ENCODE results near the gene TRIM38.

Gene TRIM38

DNA sequence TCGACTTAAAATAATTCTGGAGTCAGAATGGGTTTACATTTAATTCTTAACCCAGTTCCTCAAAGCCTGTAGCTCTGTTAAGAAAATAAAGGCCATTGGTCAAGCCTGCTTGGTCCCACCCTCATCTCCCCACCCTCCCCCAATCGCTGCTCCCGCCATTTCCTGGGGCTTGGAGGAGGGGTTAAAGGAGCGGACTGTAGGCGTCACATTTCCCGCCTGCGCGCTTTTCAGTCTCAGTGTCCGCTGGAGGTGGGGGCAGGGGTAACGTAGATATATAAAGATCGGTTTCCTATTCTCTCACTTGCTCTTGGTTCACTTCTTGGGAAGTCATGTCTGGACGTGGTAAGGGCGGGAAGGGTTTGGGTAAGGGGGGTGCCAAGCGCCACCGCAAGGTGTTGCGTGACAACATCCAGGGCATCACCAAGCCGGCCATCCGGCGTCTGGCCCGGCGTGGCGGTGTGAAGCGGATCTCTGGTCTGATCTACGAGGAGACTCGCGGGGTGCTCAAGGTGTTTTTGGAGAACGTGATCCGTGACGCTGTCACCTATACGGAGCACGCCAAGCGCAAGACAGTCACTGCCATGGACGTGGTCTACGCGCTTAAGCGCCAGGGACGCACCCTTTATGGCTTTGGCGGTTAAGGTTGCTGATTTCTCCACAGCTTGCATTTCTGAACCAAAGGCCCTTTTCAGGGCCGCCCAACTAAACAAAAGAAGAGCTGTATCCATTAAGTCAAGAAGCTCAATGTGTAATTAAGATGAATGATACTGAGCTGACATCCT lies 58.9 kb downstream of the TRIM38 start (continued):
- TF ChIP-seq KLF8 (tag by site-specific recombination; IDR thresholded peaks at IDR 0.05) (peak; percentile 52; the same call in 1 of the 2 replicates), ZNF596 (tag by site-specific recombination; IDR thresholded peaks at IDR 0.05) (no peak), HOXC10 (CRISPR knock-in tag; IDR thresholded peaks at IDR 0.05) (no peak), ZNF350 (tag by site-specific recombination; IDR thresholded peaks at IDR 0.05) (no peak), ZNF19 (tag by site-specific recombination; IDR thresholded peaks at IDR 0.05; ENCODE audit: low read depth) (no peak), ZNF585B (tag by site-specific recombination; IDR thresholded peaks at IDR 0.05) (no peak), ZNF843 (tag by site-specific recombination; IDR thresholded peaks at IDR 0.05) (no peak), ZNF202 (tag by site-specific recombination; IDR thresholded peaks at IDR 0.05; ENCODE audit: borderline replicate concordance) (no peak), ZNF792 (tag by site-specific recombination; IDR thresholded peaks at IDR 0.05) (no peak), ZNF571 (tag by site-specific recombination; IDR thresholded peaks at IDR 0.05) (no peak), GLI2 (tag by site-specific recombination; IDR thresholded peaks at IDR 0.05; ENCODE audit: borderline replicate concordance, low read depth) (no peak), ZNF221 (tag by site-specific recombination; IDR thresholded peaks at IDR 0.05; ENCODE audit: borderline replicate concordance) (no peak), SP3 (tag by site-specific recombination; IDR thresholded peaks at IDR 0.05) (peak; percentile 55; the same call in 1 of the 2 replicates), BCL11A (tag by site-specific recombination; IDR thresholded peaks at IDR 0.05; ENCODE audit: low read depth) (peak; percentile 78), RBAK (tag by site-specific recombination; IDR thresholded peaks at IDR 0.05) (no peak), ZNF335 (tag by site-specific recombination; conservative IDR thresholded peaks at IDR 0.05) (peak; percentile 98), ZNF132 (tag by site-specific recombination; IDR thresholded peaks at IDR 0.05; ENCODE audit: borderline replicate concordance) (no peak), ZNF704 (tag by site-specific recombination; IDR thresholded peaks at IDR 0.05) (no peak), ZNF211 (tag by site-specific recombination; IDR thresholded peaks at IDR 0.05; ENCODE audit: low read depth) (no peak), ZNF114 (tag by site-specific recombination; IDR thresholded peaks at IDR 0.05) (no peak), OSR2 (tag by site-specific recombination; IDR thresholded peaks at IDR 0.05) (no peak), ZNF621 (tag by site-specific recombination; IDR thresholded peaks at IDR 0.05) (no peak), ZNF768 (tag by site-specific recombination; IDR thresholded peaks at IDR 0.05) (no peak), ZNF10 (tag by site-specific recombination; IDR thresholded peaks at IDR 0.05) (peak; percentile 70; the same call in 1 of the 2 replicates)
- TF ChIP-seq, protein P1, sequence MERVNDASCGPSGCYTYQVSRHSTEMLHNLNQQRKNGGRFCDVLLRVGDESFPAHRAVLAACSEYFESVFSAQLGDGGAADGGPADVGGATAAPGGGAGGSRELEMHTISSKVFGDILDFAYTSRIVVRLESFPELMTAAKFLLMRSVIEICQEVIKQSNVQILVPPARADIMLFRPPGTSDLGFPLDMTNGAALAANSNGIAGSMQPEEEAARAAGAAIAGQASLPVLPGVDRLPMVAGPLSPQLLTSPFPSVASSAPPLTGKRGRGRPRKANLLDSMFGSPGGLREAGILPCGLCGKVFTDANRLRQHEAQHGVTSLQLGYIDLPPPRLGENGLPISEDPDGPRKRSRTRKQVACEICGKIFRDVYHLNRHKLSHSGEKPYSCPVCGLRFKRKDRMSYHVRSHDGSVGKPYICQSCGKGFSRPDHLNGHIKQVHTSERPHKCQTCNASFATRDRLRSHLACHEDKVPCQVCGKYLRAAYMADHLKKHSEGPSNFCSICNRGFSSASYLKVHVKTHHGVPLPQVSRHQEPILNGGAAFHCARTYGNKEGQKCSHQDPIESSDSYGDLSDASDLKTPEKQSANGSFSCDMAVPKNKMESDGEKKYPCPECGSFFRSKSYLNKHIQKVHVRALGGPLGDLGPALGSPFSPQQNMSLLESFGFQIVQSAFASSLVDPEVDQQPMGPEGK (tag by site-specific recombination; IDR thresholded peaks at IDR 0.05), result peak; percentile 93
- TF ChIP-seq, protein P2, sequence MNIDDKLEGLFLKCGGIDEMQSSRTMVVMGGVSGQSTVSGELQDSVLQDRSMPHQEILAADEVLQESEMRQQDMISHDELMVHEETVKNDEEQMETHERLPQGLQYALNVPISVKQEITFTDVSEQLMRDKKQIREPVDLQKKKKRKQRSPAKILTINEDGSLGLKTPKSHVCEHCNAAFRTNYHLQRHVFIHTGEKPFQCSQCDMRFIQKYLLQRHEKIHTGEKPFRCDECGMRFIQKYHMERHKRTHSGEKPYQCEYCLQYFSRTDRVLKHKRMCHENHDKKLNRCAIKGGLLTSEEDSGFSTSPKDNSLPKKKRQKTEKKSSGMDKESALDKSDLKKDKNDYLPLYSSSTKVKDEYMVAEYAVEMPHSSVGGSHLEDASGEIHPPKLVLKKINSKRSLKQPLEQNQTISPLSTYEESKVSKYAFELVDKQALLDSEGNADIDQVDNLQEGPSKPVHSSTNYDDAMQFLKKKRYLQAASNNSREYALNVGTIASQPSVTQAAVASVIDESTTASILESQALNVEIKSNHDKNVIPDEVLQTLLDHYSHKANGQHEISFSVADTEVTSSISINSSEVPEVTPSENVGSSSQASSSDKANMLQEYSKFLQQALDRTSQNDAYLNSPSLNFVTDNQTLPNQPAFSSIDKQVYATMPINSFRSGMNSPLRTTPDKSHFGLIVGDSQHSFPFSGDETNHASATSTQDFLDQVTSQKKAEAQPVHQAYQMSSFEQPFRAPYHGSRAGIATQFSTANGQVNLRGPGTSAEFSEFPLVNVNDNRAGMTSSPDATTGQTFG (tag by site-specific recombination; IDR thresholded peaks at IDR 0.05; ENCODE audit: borderline replicate concordance), result no peak
- TF ChIP-seq, protein P3, sequence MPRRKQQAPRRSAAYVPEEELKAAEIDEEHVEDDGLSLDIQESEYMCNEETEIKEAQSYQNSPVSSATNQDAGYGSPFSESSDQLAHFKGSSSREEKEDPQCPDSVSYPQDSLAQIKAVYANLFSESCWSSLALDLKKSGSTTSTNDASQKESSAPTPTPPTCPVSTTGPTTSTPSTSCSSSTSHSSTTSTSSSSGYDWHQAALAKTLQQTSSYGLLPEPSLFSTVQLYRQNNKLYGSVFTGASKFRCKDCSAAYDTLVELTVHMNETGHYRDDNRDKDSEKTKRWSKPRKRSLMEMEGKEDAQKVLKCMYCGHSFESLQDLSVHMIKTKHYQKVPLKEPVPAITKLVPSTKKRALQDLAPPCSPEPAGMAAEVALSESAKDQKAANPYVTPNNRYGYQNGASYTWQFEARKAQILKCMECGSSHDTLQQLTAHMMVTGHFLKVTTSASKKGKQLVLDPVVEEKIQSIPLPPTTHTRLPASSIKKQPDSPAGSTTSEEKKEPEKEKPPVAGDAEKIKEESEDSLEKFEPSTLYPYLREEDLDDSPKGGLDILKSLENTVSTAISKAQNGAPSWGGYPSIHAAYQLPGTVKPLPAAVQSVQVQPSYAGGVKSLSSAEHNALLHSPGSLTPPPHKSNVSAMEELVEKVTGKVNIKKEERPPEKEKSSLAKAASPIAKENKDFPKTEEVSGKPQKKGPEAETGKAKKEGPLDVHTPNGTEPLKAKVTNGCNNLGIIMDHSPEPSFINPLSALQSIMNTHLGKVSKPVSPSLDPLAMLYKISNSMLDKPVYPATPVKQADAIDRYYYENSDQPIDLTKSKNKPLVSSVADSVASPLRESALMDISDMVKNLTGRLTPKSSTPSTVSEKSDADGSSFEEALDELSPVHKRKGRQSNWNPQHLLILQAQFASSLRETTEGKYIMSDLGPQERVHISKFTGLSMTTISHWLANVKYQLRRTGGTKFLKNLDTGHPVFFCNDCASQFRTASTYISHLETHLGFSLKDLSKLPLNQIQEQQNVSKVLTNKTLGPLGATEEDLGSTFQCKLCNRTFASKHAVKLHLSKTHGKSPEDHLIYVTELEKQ (tag by site-specific recombination; IDR thresholded peaks at IDR 0.05; ENCODE audit: borderline replicate concordance), result no peak
- TF ChIP-seq, protein P4, sequence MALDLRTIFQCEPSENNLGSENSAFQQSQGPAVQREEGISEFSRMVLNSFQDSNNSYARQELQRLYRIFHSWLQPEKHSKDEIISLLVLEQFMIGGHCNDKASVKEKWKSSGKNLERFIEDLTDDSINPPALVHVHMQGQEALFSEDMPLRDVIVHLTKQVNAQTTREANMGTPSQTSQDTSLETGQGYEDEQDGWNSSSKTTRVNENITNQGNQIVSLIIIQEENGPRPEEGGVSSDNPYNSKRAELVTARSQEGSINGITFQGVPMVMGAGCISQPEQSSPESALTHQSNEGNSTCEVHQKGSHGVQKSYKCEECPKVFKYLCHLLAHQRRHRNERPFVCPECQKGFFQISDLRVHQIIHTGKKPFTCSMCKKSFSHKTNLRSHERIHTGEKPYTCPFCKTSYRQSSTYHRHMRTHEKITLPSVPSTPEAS (tag by site-specific recombination; IDR thresholded peaks at IDR 0.05), result no peak
